Central memory CD8-positive, alpha-beta T cell (primary cell): ENCODE data around the gene PVALEF.

Experiments
- ATAC-seq: fragments of 150-1000 bp; cut with Tn5 transposase; replicated peaks from 2 replicates; pipeline ENCODE4 v1.10.0; 2022; ENCODE audit warnings: mild to moderate bottlenecking, moderate FRiP score, moderate number of reproducible peaks; ENCODE audit not compliant: poor library complexity, severe bottlenecking; ENCODE audit errors: extremely low read depth
- DNase-seq, 2 donors: peaks; one replicate each; pipeline ENCODE4 v3.0.0; 2021; ENCODE audit warnings: low spot score in 2 of 2
- H3K27ac Mint-ChIP-seq: one replicate; pipeline ENCODE4 v1.8.0; 2022; ENCODE audit warnings: low read depth, mild to moderate bottlenecking, moderate library complexity, mixed read lengths
- H3K27me3 Mint-ChIP-seq: one replicate; pipeline ENCODE4 v1.8.0; 2022; ENCODE audit warnings: mixed read lengths
- H3K36me3 Mint-ChIP-seq: one replicate; pipeline ENCODE4 v1.8.0; 2022; ENCODE audit warnings: mild to moderate bottlenecking, moderate library complexity, mixed read lengths; ENCODE audit not compliant: insufficient read depth
- H3K4me1 Mint-ChIP-seq: one replicate; pipeline ENCODE4 v1.8.0; 2022; ENCODE audit warnings: mixed read lengths
- H3K4me3 Mint-ChIP-seq: one replicate; pipeline ENCODE4 v1.8.0; 2022; ENCODE audit warnings: mild to moderate bottlenecking, moderate library complexity, mixed read lengths
- H3K9me3 Mint-ChIP-seq: one replicate; pipeline ENCODE4 v1.8.0; 2022; ENCODE audit warnings: mixed read lengths

Gene PVALEF

DNA sequence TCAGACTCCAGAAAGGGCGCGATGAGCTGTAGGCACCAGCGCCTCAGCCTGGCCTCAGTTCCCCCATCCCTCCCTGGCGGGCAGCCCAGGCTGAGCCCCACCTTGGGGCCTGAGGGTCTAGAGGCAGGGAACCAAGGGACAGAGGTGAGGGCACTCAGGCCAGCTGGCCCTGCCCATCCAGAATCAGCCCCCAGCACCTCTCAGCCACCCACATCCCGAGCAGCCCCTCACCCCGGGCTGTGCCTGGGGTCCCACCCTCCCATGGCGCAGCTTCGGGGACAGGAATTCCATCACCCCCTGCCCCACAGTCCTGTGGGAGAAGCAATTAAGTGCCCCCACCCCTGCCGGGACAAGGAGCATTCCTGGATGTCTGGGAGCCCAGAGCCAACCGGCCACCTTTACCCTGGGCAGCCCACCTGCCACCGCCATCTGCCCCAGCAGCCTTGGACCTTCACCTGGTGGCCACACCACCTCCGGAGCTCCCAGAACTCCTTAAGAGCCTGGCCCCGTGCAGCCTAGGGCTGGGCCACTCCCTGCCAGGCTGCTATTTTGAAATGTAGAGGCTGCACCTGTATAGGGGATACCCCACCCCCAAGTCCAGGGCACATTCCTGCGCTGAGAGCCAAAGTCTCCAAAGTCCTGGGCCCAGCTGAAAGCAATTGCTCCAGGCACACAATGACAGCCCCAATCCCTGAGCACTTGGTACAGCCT, 33.7 kb upstream of the PVALEF start:
- Mint-ChIP-seq H3K27ac (no peak overlapping the region), H3K36me3 (no peaks in the 10 kb centered on the region), H3K4me1 (no peaks in the 10 kb centered on the region), H3K4me3 (no peak overlapping the region), H3K9me3 (no peaks in the 10 kb centered on the region), H3K27me3 (no peaks in the 10 kb centered on the region)
- ATAC-seq (no peak), DNase-seq (no peak)

DNA sequence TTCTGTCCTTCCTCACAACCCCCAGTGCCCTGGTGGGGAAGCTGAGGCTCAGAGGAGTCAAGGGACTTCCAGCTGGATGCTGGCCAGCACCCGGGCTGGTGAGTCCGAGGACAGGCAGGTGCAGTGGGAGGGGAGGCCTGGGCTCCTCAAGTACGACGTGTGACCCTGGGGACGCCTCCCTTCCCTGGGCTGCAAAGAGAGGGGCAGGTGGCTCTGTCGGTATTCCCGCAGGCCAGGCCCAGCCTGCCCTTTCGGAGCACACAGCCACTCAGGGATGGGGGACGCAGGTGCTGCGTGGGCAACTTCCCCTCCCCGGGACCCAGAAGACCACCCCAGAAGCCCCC, 33.1 kb upstream of the PVALEF start:
- Mint-ChIP-seq H3K27ac (no peak overlapping the region), H3K4me1 (no peaks in the 10 kb centered on the region), H3K36me3 (no peaks in the 10 kb centered on the region), H3K9me3 (no peaks in the 10 kb centered on the region), H3K27me3 (no peaks in the 10 kb centered on the region), H3K4me3 (no peak overlapping the region)
- no peak for DNase-seq
- ATAC-seq: no peak

DNA sequence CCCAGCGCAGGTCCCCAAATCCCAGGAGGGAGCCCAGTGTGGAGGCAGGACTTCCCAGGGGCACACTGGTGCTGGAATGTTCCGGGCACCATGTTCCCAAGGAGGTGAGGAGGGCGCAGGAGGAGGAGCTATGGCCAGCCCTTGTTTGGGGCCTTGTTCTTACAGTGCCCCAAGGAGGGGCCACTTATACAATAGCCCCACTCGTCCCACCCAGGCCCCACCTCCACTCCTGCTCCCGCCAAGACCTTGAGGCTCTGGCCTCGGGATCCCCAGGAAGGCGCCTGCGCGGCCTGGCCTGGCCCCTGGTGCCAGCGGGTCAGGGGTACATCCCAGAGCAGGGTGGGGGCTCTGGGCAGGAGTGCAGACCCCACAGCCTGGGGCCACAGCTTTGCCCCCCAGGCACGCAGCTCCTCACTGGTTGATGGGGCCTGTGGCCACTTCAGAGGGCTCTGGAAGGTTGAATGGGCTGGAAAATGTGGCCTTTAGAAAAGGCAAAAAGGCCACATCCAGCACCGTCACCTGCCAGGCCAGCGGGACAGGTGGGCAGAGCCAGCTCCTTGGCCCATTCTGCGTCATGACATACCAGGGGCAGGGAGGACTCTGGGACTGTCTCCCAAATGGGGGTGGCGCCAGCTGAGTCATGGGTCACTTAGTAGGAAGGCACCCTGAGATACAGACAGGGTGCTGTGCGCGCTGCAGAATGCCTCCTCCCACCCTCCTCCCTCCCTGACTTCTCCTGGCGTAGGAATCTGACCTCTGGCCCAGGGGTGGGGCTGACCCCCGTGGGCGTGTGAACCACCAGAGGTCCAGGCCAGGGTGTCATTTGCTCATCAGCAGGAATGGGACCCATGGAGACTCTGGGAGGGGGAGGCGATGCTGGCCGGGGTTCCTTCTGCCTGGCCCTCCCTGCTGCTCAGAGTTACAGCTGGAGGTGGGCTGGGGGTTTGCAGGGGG, 32.3 kb upstream of the PVALEF start:
- Mint-ChIP-seq H3K9me3 (no peaks in the 10 kb centered on the region), H3K27ac (no peak overlapping the region), H3K4me1 (no peaks in the 10 kb centered on the region), H3K36me3 (no peaks in the 10 kb centered on the region), H3K27me3 (no peaks in the 10 kb centered on the region), H3K4me3 (no peak overlapping the region)
- DNase-seq (no peak), ATAC-seq (no peak)

DNA sequence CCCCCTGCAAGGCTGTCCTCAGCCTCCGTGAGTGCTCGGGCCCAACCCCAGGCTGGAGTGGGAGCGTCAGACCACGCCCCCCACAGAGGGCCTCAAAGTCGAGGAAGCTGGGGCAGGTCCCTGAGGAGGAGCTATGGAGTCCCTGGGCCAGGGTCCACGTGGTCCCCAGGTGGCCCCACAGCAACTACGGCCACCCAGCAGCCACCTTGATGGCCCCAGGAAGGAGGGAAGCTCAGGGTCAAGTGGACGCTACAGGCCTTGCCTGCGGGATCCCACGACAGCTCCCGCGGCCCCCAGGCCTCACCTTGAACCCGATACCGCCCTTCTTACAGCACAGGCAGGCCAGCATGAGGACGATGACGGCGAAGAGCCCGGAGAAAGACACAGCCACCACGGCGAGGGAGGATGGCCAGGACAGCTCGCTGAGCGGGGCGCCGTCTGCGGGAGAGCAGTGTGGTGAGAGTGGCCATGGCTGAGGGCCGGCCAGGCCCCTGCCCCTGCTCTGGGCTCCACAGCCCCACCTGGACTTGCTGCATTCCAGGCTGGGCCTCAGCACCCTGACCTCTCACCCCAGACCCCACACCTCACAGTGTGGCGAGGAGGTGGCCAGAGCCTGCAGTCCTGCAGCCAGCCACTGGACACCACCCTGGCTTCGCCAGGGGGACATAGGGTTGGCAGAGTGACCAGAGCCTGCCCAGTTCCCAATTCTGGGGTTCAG, 31.1 kb upstream of the PVALEF start:
- ATAC-seq (no peak), DNase-seq (no peak)
- H3K4me3 Mint-ChIP-seq: no peak overlapping the region
- H3K36me3 Mint-ChIP-seq: peaks cover 2% of the 10 kb centered on the region
- no peaks in the 10 kb centered on the region for H3K27me3 Mint-ChIP-seq
- H3K4me1 Mint-ChIP-seq: no peaks in the 10 kb centered on the region
- H3K27ac Mint-ChIP-seq: no peak overlapping the region
- H3K9me3 Mint-ChIP-seq: no peaks in the 10 kb centered on the region

DNA sequence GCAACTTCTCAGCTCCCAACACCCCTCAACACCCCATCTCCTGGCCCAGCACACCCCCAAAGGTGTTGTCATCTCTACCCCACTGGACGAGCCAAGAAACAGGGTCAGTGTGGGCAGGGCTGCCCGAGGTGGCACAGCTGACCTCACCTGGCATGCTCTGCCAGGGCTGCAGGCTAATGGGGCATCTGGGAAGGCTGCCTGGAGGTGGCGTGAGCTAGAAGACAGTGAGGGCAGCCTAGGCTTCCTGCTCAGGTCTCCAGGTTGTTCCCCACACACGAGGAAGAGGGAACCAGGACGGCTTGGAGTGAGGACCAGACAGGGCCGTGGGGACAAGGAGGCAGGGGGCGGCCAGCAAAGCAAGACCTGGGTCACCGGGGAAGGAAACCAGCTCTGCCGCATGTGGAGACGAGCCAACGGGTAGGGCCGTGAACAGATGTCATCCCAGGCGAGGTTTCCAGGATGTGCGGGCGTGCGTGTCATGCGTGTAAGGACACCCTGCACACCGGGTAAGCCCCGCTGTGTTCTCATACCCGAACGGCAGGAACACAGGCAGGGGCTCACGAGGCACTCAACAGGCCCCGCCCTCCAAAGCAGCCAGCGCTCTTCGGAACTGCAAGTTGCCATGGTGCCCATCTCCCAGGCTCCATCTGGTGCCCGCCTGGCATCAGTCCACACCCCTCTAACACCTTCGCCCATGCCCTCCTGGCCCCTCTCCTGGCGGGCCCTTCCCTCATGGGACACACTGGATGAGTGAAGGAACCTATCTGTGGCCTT, 29.6 kb upstream of the PVALEF start:
- DNase-seq: no peak
- Mint-ChIP-seq H3K27me3 (no peaks in the 10 kb centered on the region), H3K36me3 (peaks cover 2% of the 10 kb centered on the region), H3K4me3 (no peak overlapping the region), H3K9me3 (no peaks in the 10 kb centered on the region), H3K27ac (no peak overlapping the region), H3K4me1 (no peaks in the 10 kb centered on the region)
- ATAC-seq: no peak

DNA sequence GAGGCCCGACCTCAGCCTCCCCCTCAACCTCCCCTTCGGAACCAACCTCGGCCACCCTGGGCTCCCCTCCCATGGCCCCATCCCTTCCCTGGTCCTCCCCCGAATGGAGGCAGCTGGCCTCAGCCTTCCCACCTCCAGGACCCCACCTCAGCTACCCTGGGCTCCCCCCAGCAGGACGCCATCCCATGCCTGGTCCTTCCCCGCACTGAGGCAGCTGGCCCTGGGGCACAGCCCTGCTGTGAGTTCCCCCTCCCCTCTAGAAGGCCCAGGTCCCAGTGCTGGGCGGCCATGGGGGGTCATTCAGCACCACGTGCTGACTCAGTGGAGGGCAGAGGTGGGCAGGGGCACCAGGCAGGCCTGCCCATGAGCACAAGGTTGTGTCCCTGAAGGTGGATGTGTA, 28.9 kb upstream of the PVALEF start:
- ATAC-seq (no peak), DNase-seq (no peak)
- H3K27me3 Mint-ChIP-seq: peaks cover under 1% of the 10 kb centered on the region
- H3K36me3 Mint-ChIP-seq: peaks cover 2% of the 10 kb centered on the region
- no peak overlapping the region for H3K27ac Mint-ChIP-seq
- no peaks in the 10 kb centered on the region for H3K9me3 Mint-ChIP-seq
- H3K4me1 Mint-ChIP-seq: no peaks in the 10 kb centered on the region
- H3K4me3 Mint-ChIP-seq: no peak overlapping the region

DNA sequence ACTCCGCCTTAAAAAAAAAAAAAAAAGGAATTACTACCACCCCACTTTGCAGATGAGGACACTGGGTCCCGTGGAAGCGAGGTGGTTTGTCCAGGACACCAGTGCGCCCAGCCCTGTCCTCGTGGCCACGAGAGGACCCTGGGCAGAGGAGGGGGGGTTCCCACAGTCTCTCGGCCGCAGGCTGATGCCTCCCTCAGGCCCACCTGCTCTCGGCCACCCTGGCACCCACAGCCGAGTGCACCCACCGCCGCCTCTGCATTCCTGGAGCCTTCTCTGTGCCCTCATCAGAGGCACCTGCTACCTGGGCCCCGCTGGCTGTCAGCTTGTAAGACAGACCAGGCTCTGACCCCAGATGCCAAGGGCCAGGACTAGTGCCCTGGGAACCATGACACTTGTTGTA, 28.1 kb upstream of the PVALEF start:
- Mint-ChIP-seq H3K27me3 (peaks cover 9% of the 10 kb centered on the region), H3K4me3 (no peak overlapping the region), H3K4me1 (no peaks in the 10 kb centered on the region), H3K9me3 (no peaks in the 10 kb centered on the region), H3K27ac (no peak overlapping the region), H3K36me3 (peaks cover 2% of the 10 kb centered on the region)
- DNase-seq: no peak
- no peak for ATAC-seq

DNA sequence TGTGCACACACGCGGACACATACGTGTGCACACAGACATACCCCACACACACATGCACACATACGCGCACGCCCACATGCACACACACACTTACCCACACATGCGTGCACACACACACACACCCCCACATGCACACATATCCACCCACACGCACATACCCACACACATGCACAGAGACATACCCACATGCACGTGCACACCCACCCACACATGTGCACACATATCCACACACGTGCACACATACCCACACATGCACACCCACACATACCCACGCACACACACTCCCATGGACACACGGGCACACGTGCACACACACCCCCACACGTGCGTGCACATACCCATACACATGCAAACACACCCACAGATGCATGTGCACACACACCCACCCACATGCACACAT, 27.2 kb upstream of the PVALEF start:
- Mint-ChIP-seq H3K4me1 (no peaks in the 10 kb centered on the region), H3K27ac (no peak overlapping the region), H3K27me3 (peaks cover 15% of the 10 kb centered on the region), H3K4me3 (no peak overlapping the region), H3K36me3 (peaks cover 2% of the 10 kb centered on the region), H3K9me3 (no peaks in the 10 kb centered on the region)
- no peak for ATAC-seq
- no peak for DNase-seq

DNA sequence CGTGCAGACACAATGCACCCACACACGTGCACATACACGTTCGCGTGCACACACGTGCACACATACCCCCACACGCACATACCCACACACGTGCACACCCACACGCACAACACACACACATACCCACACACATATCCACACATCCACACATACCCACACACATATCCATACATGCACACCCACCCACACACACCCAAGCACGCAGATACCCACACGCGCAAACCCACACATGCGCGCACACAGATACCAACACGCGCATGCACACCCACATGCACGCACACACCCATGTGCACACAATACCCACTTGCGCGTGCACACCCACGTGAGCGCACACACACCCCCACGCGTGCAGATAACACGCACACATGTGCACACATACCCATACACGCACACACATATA, 26.8 kb upstream of the PVALEF start:
- H3K9me3 Mint-ChIP-seq: no peaks in the 10 kb centered on the region
- H3K27me3 Mint-ChIP-seq: peaks cover 19% of the 10 kb centered on the region
- DNase-seq (no peak), ATAC-seq (no peak)
- peaks cover 2% of the 10 kb centered on the region for H3K36me3 Mint-ChIP-seq
- no peaks in the 10 kb centered on the region for H3K4me1 Mint-ChIP-seq
- H3K27ac Mint-ChIP-seq: no peak overlapping the region
- H3K4me3 Mint-ChIP-seq: no peak overlapping the region

DNA sequence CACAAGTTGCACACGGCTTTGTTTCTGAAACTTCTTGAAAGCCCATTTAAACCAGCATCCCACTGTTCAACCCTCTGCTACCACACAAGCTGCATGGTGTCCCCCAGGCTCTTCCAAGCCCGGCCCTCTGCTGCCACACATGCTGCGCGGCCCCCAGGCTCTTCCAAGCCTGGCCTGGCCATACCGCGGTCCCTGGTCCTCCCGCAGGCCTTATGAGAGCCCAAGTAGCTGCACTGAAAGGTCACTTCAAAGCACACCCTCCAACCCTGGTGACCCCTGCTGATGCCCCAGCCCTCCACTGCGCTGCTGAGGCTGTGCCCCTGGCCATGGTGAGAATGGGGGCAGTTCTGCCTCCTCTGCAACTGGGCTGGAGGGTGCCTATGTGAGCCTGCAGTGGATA, 25.9 kb upstream of the PVALEF start:
- H3K4me3 Mint-ChIP-seq: no peak overlapping the region
- H3K36me3 Mint-ChIP-seq: peaks cover 5% of the 10 kb centered on the region
- DNase-seq (no peak), ATAC-seq (no peak)
- no peaks in the 10 kb centered on the region for H3K9me3 Mint-ChIP-seq
- peaks cover 27% of the 10 kb centered on the region for H3K27me3 Mint-ChIP-seq
- H3K27ac Mint-ChIP-seq: no peak overlapping the region
- H3K4me1 Mint-ChIP-seq: no peaks in the 10 kb centered on the region

DNA sequence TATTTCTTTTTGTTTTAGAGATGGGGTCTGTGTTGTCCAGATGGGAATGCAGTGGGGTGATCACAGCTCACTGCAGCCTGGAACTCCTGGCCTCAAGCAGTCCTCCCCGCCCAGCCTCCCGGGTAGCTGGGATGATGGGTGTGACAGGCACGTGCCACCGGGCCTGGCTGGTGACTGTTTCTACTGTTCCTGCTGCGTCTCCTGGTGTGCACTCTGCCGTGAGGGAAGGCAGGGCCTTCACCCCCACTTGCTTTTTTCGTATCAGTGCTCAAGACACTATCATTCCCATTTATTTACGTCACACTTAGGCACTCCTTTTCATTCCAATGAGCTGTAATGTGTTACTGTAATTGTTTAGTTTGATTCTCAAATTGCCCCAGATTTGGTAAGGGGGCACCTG, 25.3 kb upstream of the PVALEF start:
- no peaks in the 10 kb centered on the region for H3K9me3 Mint-ChIP-seq
- H3K36me3 Mint-ChIP-seq: peaks cover 5% of the 10 kb centered on the region
- no peaks in the 10 kb centered on the region for H3K4me1 Mint-ChIP-seq
- ATAC-seq (no peak), DNase-seq (no peak)
- no peak overlapping the region for H3K27ac Mint-ChIP-seq
- H3K4me3 Mint-ChIP-seq: no peak overlapping the region
- H3K27me3 Mint-ChIP-seq: peaks cover 27% of the 10 kb centered on the region

DNA sequence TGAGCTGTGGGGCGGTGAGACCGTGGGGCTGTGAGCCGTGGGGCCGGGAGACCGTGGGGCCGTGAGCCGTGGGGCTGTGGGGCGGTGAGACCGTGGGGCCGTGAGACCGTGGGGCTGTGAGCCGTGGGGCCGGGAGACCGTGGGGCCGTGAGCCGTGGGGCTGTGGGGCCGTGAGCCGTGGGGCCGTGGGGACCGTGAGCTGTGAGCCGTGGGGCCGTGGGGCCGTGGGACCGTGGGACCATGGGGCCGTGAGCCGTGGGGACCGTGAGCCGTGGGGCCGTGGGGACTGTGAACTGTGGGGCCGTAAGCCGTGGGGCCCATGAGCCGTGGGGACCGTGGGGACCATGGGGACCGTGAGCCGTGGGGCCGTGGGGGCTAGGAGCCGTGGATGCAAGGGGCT, 24.6 kb upstream of the PVALEF start:
- Mint-ChIP-seq H3K4me3 (no peak overlapping the region), H3K4me1 (no peaks in the 10 kb centered on the region), H3K9me3 (no peaks in the 10 kb centered on the region), H3K27me3 (peaks cover 27% of the 10 kb centered on the region), H3K36me3 (peaks cover 5% of the 10 kb centered on the region), H3K27ac (no peak overlapping the region)
- DNase-seq (no peak), ATAC-seq (no peak)
